ENCODE results near the gene DPP8.
A peak's percentile ranks its signal among the peaks of the same experiment; 100 is the strongest.

The DPP8 gene

DNA sequence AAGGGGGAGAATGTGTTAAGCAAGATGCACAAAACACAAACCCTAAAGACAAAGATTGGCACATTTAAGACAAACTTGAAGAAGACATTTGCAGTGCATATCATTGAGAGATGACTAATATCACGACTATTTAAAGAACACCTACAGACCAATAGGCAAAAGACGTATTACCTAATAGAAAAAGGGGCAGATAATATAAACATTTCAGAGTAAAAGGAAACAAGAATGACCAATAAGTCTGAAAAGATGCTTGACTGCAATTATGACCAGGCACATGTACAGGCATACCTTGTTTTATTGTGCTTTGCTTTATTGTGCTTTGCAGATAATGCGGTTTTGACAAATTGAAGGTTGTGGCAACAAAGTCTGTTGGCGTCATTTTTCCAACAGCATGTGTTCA lies 17.7 kb upstream of the DPP8 start:
- Mint-ChIP-seq H3K4me1 (ENCODE audit: low read depth) (no peaks in the 10 kb centered on the region), H3K27ac (no peak overlapping the region), H3K27me3 (no peaks in the 10 kb centered on the region), H3K36me3 (ENCODE audit: low read depth) (no peaks in the 10 kb centered on the region), H3K9me3 (no peaks in the 10 kb centered on the region), H3K4me3 (no peak overlapping the region)
- intact Hi-C loops (cut with micrococcal nuclease), result no loop called here

DNA sequence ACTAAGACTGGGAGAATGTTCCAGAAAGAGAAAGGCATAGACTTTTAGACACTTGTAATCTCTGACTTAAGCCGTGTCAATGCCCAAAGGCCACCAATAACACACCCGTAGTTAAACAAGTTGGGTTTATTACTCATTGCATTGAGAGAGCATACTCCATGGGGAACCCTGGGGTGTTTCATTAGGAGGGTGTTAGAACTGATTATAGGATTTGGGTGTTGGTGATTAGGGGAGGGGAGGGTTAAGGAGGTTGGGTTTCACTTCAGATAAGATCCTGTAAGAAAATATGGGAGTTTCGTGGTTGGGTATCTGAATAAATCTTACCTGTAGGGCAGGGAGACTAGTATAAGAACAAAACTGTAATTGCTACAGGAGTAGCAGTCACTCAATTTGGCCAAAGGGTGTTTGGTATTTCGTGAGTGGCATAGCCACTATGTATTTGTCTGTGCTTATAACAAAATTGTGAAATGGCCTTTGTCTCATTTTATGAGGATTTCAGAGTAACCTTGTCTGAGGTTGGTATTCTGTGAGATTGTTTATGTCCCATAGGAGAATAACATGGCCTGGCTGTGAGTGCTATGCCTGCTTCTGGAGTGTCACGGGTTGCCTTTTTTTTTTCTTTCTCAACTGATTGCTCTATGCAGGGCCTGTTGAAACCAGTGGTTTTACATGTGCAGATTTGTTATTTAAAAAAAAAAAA lies 15.7 kb upstream of the DPP8 start:
- H3K4me1 Mint-ChIP-seq (ENCODE audit: low read depth), result peaks cover 7% of the 10 kb centered on the region

GRCh38 chr15:65532738-65533051 lies 15.2 kb upstream of the DPP8 start:
- intact Hi-C loops (cut with micrococcal nuclease), result no loop called here
- H3K9me3 Mint-ChIP-seq, result no peaks in the 10 kb centered on the region
- H3K27me3 Mint-ChIP-seq, result no peaks in the 10 kb centered on the region
- H3K27ac Mint-ChIP-seq, result no peak overlapping the region
- no peak overlapping the region for H3K4me3 Mint-ChIP-seq
- peaks cover 7% of the 10 kb centered on the region for H3K4me1 Mint-ChIP-seq (ENCODE audit: low read depth)
- H3K36me3 Mint-ChIP-seq (ENCODE audit: low read depth), result no peaks in the 10 kb centered on the region

More for the DNA sequence above, 15.7 kb upstream of the DPP8 start:
- no peak overlapping the region for H3K27ac Mint-ChIP-seq
- no peaks in the 10 kb centered on the region for H3K9me3 Mint-ChIP-seq
- no peak overlapping the region for H3K4me3 Mint-ChIP-seq
- no peaks in the 10 kb centered on the region for H3K36me3 Mint-ChIP-seq (ENCODE audit: low read depth)
- H3K27me3 Mint-ChIP-seq, result no peaks in the 10 kb centered on the region
- intact Hi-C loops (cut with micrococcal nuclease), result no loop called here

DNA sequence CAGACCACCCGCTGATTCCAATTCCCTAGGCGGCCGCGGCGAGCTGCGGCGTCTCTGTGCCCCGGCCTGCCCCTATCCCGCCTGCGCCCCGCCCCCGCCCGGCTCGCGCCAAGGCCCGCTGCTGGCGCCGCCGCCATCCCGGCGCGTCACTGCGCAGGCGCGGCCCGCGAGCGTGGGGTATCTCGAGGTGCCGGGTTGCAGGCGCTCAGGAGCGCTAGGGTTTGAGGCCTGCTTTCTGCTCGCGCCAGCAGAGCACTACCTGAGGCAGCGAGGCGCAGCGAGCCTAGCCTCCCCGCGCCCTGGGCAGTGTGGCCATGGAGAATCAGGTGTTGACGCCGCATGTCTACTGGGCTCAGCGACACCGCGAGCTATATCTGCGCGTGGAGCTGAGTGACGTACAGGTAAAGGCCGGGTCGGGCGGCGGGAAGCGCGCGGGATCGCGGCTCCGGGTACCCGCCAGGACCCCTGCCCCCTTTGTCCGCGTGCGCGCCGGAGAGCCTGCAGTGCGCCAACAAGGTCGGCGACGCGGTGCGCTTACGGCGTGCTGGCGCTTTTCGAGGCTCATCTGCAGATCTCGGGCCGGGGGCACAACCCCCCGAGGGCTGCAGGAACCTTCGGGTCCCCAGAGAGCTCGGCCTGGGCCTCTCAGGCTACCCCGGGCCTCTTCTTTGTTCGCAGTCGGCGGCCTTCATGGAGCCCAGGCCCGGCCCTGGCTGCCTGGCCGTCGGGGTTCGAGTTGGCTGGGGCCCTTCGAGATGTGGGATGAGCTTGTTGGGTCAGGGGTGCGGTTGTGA lies 13.0 kb upstream of the DPP8 start, which contains the start of gene HACD3:
HACD3 (plus strand) TSS at position 146 of the 794 bp plus-strand sequence; CDS start at position 315, 169 bp downstream.
- Mint-ChIP-seq H3K4me1 (ENCODE audit: low read depth) (peaks cover 7% of the 10 kb centered on the region), H3K27me3 (no peaks in the 10 kb centered on the region), H3K9me3 (no peaks in the 10 kb centered on the region), H3K27ac (peak within 1 kb of the TSS; percentile 51), H3K4me3 (peak within 1 kb of the TSS; percentile 80), H3K36me3 (ENCODE audit: low read depth) (no peaks in the 10 kb centered on the region)
- intact Hi-C loops (cut with micrococcal nuclease), result loop anchor here (1.0 kb wide), 1 partner anchor 13 kb away; the partner anchor contains the start of gene DPP8

DNA sequence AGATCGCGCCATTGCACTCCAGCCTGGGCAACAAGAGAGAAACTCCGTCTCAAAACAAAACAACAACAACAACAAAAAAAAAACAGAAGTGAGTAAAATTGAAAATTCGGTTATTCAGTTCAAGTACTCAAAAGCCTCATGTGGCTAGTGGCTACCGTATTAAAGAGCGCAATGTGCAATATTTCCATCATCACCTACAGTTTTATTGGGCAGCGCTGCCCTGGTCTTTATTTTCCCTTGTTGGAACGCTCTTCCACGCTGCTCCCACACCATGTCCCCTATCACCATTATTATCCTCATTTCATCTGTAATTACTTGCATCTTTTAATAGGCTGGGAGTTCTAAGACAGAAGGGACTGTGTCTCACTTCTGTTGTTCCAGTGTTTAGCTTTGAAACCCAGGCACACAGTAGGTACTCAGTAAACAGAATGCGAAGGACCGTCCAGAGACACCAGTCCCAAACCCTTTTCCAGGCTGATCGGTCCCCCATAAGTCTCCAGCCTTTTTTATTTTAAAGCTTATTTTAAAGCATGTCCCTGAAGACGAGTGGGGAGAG lies 12.4 kb upstream of the DPP8 start:
- Mint-ChIP-seq H3K4me3 (peak overlapping the region; percentile 80), H3K27me3 (no peaks in the 10 kb centered on the region), H3K9me3 (no peaks in the 10 kb centered on the region), H3K36me3 (ENCODE audit: low read depth) (no peaks in the 10 kb centered on the region), H3K27ac (peak overlapping the region; percentile 51), H3K4me1 (ENCODE audit: low read depth) (peaks cover 7% of the 10 kb centered on the region)
- intact Hi-C loops (cut with micrococcal nuclease), result loop anchor here (1.0 kb wide), 1 partner anchor 13 kb away; the partner anchor contains the start of gene DPP8

DNA sequence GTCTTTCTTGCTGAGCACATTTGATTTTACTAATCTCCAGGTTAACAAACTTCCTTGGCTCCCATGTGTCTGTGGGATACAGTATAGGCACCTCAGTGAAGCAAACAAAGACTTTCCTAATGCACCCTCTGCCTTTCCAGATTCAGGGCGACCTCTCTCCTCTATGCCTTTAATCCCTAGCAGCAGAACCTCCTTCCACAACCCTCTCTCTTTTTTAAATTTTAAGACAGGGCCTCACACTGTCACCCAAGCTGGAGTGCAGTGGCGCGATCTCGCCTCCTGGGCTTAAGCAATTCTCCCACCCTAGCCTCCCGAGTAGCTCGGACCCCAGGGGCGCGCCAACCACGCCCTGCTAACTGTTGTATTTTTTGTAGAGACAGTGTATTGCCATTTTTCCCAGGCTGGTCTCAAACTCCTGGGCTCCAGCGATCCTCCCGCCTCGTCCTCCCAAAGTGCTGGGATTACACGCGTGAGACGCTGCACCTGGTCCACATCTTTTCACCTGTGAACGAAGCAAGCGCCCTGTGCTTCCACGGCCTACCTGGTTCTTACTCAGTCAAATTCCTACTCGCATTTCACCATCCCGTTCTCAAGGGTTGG lies 11.1 kb upstream of the DPP8 start:
- intact Hi-C loops (cut with micrococcal nuclease), result no loop called here
- Mint-ChIP-seq H3K36me3 (ENCODE audit: low read depth) (no peaks in the 10 kb centered on the region), H3K27me3 (no peaks in the 10 kb centered on the region), H3K4me1 (ENCODE audit: low read depth) (peaks cover 7% of the 10 kb centered on the region), H3K9me3 (no peaks in the 10 kb centered on the region), H3K27ac (no peak overlapping the region), H3K4me3 (no peak overlapping the region)

- Mint-ChIP-seq H3K4me1 (ENCODE audit: low read depth) (peaks cover 7% of the 10 kb centered on the region), H3K4me3 (no peak overlapping the region), H3K9me3 (no peaks in the 10 kb centered on the region), H3K36me3 (ENCODE audit: low read depth) (no peaks in the 10 kb centered on the region), H3K27ac (no peak overlapping the region), H3K27me3 (no peaks in the 10 kb centered on the region)
- intact Hi-C loops (cut with micrococcal nuclease), result no loop called here
Measured at GRCh38 chr15:65525622-65526021, 8.1 kb upstream of the DPP8 start.

DNA sequence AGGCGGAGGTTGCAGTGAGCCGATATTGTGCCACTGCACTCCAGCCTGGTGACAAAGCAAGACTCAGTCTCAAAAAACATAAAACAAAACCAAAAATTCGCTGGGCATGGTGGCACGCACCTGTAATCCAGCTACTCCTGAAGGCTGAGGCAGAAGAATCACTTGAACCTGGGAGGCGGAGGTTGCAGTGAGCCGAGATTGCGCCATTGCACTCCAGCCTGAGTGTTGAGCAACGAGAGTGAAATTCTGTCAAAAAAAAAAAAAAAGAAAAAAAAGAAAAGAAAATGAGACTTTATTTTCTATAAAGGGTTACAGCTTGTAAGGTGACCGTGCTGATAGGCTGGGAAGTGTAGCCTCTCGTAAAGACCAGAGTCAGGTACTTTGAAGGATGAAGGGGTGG lies 6.7 kb upstream of the DPP8 start:
- no peak overlapping the region for H3K4me3 Mint-ChIP-seq
- H3K4me1 Mint-ChIP-seq (ENCODE audit: low read depth), result peaks cover 6% of the 10 kb centered on the region
- intact Hi-C loops (cut with micrococcal nuclease), result no loop called here
- no peaks in the 10 kb centered on the region for H3K36me3 Mint-ChIP-seq (ENCODE audit: low read depth)
- H3K27ac Mint-ChIP-seq, result no peak overlapping the region
- H3K27me3 Mint-ChIP-seq, result no peaks in the 10 kb centered on the region
- H3K9me3 Mint-ChIP-seq, result no peaks in the 10 kb centered on the region

GRCh38 chr15:65521350-65521749 lies 3.9 kb upstream of the DPP8 start:
- no peaks in the 10 kb centered on the region for H3K27me3 Mint-ChIP-seq
- intact Hi-C loops (cut with micrococcal nuclease), result no loop called here
- H3K4me3 Mint-ChIP-seq, result no peak overlapping the region
- H3K4me1 Mint-ChIP-seq (ENCODE audit: low read depth), result peaks cover 11% of the 10 kb centered on the region
- H3K27ac Mint-ChIP-seq, result no peak overlapping the region
- H3K9me3 Mint-ChIP-seq, result no peaks in the 10 kb centered on the region
- H3K36me3 Mint-ChIP-seq (ENCODE audit: low read depth), result peaks cover 13% of the 10 kb centered on the region

- H3K4me3 Mint-ChIP-seq, result no peak overlapping the region
Measured at GRCh38 chr15:65518633-65519285, 1.3 kb upstream of the DPP8 start.

GRCh38 chr15:65517866-65518207 lies 348 bp upstream of the DPP8 start:
- Mint-ChIP-seq H3K36me3 (ENCODE audit: low read depth) (peaks cover 25% of the 10 kb centered on the region), H3K27ac (peak overlapping the region; percentile 95), H3K4me3 (peak overlapping the region; percentile 93), H3K4me1 (ENCODE audit: low read depth) (peaks cover 21% of the 10 kb centered on the region), H3K9me3 (no peaks in the 10 kb centered on the region), H3K27me3 (no peaks in the 10 kb centered on the region)
- intact Hi-C loops (cut with micrococcal nuclease), result loop anchor here (1.0 kb wide), 2 partner anchors 12 to 93 kb away; partner anchors contain the start of genes HACD3 and INTS14

More at GRCh38 chr15:65518633-65519285, 1.3 kb upstream of the DPP8 start:
- no peaks in the 10 kb centered on the region for H3K27me3 Mint-ChIP-seq
- H3K27ac Mint-ChIP-seq, result no peak overlapping the region
- intact Hi-C loops (cut with micrococcal nuclease), result no loop called here
- H3K4me1 Mint-ChIP-seq (ENCODE audit: low read depth), result peaks cover 14% of the 10 kb centered on the region
- H3K9me3 Mint-ChIP-seq, result no peaks in the 10 kb centered on the region
- H3K36me3 Mint-ChIP-seq (ENCODE audit: low read depth), result peaks cover 16% of the 10 kb centered on the region

- no peaks in the 10 kb centered on the region for H3K27me3 Mint-ChIP-seq
- H3K9me3 Mint-ChIP-seq, result no peaks in the 10 kb centered on the region
- H3K36me3 Mint-ChIP-seq (ENCODE audit: low read depth), result peaks cover 74% of the 10 kb centered on the region
- intact Hi-C loops (cut with micrococcal nuclease), result no loop called here
- H3K27ac Mint-ChIP-seq, result no peak overlapping the region
- H3K4me1 Mint-ChIP-seq (ENCODE audit: low read depth), result peaks cover 15% of the 10 kb centered on the region
- H3K4me3 Mint-ChIP-seq, result no peak overlapping the region
Measured at GRCh38 chr15:65512807-65513416, 4.6 kb downstream of the DPP8 start.

GRCh38 chr15:65512189-65512588 lies 5.3 kb downstream of the DPP8 start:
- H3K4me3 Mint-ChIP-seq, result no peak overlapping the region
- H3K9me3 Mint-ChIP-seq, result no peaks in the 10 kb centered on the region
- intact Hi-C loops (cut with micrococcal nuclease), result no loop called here
- peaks cover 15% of the 10 kb centered on the region for H3K4me1 Mint-ChIP-seq (ENCODE audit: low read depth)
- H3K36me3 Mint-ChIP-seq (ENCODE audit: low read depth), result peaks cover 73% of the 10 kb centered on the region
- H3K27ac Mint-ChIP-seq, result no peak overlapping the region
- no peaks in the 10 kb centered on the region for H3K27me3 Mint-ChIP-seq

Measured in dendritic cell treated with granulocyte-macrophage colony-stimulating factor and Interleukin-4, amounts not matched to agents 40 ng/mL and 50 ng/mL, for 4 days (primary cell).